ENCODE measurements around the gene ZSWIM2.
A peak's percentile ranks its signal among the peaks of the same experiment; 100 is the strongest.
"Not testable (repeated sequence)": the region's sequence is repeated elsewhere in the genome, so short reads cannot be mapped to it uniquely, and the experiment has no call there.

ZSWIM2 gene

DNA sequence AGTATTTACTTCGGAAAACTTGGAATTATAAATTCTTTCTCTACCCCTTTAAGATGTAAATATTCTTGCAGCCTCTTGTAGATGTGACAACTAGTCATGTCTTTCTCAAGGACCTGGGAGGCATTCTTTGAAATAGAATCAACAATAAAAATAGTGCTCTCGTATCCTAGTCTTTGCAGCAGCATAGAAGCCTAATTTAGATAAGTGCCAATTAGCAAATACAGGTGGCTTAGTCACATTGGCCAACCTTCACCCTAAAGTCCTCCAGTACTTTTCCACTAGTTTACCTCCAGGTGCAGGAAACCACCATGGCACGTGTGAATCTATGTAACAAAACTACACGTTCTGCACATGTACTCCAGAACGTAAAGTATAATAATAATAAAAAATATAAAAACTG is 3.5 kb upstream of the ZSWIM2 start:
- no peak for DNase-seq (ENCODE audit: low read depth, low spot score)

DNA sequence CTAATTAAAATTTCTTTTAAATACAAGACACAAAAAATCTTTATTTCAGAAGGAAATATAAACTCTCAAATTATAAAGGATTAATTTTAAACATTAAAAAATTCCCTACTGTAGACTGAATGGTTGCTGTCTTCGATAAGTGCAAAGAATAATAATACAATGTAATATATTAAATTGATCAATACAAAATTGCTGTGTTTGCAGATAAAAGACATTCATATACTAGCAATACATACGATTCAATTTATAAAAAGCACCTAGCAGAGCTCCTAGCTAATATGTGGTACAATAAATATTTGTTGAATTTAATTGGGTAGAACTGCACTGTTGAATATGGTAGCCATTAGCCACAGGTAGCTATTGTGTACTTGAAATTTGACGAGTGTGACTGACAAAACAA is 6.6 kb downstream of the ZSWIM2 start:
- no peak for DNase-seq (ENCODE audit: low read depth, low spot score)

DNA sequence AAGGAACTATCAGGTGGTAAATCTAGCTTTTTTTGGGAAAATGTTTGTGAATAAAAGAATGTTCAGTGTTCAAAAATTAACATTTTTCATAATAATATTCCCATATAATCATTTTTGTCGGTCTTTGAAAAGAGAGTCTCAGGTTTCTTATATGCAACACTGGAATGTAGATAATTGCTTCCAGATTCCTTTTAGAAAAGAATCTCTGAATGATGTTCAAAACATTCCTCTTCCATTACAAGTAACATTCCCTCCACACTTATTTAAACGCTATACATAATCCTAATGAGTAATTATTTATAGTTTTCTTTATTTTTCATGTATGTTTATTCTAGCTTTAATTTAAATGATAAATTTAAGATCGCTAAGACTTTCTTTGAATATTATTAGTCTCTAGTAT is 7.0 kb downstream of the ZSWIM2 start:
- DNase-seq (ENCODE audit: low read depth, low spot score) = no peak

DNA sequence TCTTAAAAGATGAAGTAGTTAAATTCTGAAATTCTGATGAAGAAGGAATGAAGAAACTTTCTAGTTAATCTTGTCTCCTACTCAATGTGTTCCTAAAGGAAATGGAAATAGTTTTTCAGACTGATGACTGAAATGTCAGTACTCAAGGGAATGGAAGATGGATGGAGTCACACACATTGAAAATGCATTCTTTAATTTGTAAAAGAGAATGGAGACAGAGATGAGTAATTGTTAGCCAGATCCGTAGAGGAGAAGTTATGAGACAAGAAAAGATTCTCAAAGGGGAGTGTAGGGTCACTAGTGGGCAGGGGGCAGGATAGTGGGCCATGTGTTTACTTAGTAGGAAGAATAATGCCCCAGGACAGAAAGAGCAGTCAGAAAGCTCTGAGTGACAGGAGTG is 13.3 kb downstream of the ZSWIM2 start:
- DNase-seq (ENCODE audit: low read depth, low spot score) = no peak

DNA sequence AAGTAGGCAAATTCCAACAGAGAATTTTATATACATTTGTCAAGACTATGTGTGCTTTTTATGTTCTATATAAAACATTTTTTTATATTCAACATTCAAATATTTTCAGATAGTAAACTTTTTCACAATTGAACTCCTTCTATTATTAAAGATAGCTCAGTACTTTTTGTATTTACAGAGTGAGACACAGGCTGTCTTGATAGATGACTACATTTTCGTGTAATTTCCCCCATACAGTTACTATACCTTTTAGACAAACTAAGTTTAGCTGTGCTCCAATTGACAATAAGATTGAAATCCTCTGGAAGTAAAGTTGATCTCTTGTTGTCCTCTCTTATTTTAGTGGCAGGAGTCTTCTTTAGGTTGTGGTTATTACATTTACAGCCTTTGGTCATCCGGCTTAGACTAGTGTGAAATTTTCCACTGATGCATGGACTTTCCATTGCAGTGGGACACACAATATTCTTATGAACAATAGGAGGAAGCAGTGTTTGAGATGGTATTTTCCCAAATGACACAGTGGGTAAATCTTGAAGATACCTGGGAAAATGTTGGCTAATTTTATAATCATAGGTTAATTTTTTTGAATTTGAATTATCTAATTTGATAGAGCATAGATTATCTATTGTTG is 21.0 kb downstream of the ZSWIM2 start:
- no peak for DNase-seq (ENCODE audit: low read depth, low spot score)

DNA sequence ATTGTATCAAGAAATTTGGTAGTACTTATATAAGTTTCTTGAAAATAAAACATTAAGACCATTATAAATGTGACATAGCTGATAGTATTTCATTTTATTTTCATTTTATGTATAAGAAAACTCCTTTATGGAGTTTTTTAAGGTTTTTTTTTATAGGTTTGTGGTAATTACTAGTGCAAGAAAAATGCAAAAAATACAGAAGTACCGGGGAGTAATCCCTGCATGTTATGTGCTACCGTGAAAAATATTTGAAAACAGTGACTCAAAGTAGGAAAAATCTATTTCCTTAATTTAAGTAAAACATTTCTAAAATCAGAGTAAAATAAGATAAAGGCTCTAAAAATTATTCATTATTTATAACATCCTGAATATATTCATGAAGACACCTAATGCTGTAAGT is 21.6 kb downstream of the ZSWIM2 start:
- no peak for DNase-seq (ENCODE audit: low read depth, low spot score)

DNA sequence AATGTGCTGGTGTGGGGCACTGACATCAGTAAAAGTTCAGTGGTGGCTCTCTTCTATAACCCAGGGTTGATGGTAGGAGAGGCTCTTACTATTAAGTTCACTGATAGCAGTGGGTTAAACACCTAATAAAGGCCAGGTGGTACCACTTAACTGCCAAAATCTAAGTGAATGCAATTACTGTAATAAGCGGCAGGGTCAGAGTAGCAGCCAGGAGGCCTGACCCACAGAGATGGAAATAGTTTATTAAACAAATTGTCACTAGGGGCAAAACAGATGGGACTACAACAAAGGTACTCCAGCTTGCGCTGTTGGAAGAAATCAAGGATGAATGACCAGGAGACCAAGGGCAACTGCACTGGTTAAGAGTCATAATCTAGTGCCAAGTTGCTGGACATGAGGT is 26.6 kb downstream of the ZSWIM2 start:
- no peak for DNase-seq (ENCODE audit: low read depth, low spot score)

DNA sequence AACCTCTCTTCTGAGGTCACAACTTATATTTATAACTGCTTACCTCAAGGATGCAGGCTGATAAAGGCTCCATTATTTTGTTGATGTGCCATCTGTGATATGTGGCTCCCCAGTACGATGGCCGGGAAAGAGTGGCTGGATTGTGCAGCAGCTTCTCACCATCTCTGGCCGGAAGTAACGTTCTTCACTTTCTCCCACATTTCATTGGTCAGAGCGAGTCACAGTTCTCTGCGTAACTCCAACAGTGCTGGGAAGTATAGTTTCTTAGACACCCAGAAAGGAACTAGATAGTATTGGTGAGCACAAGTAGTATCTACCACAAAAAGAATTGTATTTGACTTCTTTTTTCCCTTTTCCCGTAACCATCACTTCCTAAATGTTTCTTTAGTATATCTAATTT is 28.7 kb downstream of the ZSWIM2 start:
- DNase-seq (ENCODE audit: low read depth, low spot score) = no peak

DNA sequence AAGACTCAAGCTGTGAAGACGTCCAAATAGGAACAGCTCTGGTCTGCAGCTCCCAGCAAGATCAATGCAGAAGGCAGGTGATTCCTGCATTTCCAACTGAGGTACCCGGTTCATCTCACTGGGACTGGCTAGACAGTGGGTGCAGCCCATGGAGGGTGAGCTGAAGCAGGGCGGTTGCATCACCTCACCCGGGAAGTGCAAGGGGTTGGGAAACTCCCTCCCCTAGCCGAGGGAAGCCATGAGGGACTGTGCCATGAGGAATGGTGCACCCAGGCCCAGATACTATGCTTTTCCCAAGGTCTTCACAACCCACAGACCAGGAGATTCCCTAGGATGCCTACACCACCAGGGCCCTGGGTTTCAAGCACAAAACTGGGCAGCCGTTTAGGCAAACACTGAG is 37.2 kb downstream of the ZSWIM2 start:
- not testable (repeated sequence) for DNase-seq (ENCODE audit: low read depth, low spot score)

DNA sequence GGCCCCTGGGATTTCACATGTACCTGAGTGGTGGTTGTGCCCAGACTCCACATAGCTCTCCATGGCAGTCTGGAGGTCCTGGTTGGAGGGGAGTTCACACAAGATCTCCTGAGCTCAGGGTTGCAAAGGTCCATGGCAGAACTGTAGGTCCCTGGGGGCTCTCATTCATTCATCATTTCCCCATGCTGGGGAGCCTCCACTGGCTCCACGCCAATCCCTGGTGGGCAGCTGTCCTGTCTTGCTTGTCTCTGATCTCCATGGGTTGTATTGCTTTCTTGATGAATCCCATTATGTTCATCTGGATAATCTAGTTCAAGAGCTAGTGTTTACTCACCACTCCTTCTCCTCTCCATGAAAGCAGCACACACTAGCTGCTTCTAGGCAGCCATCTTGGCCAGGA is 42.4 kb downstream of the ZSWIM2 start:
- no peak for DNase-seq (ENCODE audit: low read depth, low spot score)

DNA sequence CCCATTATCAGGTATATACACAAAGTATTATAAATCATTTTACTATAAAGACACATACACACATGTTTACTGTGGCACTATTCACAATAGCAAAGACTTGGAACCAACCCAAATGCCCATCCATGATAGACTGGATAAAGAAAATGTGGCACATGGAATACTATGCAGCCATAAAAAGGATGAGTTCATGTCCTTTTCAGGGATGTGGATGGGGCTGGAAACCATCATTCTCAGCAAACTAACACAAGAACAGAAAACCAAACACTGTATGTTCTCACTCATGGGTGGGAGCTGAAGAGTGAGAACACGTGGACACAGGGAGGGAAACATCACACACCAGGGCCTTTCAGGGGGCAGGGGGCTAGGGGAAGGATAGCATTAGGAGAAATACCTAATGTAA is 50.4 kb downstream of the ZSWIM2 start:
- DNase-seq (ENCODE audit: low read depth, low spot score) = not testable (repeated sequence)

DNA sequence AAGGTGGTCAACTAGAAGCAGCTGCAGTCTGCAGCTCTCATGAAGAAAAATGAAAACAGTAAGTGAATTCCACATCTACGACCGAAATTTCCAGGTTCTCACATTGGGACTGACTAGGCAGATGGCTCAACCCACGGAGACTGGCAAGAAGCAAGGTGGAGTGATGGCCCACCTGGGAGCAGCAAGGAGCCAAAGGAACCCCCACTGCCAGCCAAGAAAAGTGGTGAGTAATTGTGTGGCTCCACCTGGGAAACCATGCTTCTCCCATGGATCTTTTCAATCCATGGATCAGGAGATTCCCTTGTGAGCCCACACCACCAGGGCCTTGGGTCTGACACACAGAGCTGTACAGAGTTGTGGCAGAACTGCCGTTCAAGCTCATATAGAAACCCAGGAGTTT is 64.0 kb downstream of the ZSWIM2 start:
- no peak for DNase-seq (ENCODE audit: low read depth, low spot score)

DNA sequence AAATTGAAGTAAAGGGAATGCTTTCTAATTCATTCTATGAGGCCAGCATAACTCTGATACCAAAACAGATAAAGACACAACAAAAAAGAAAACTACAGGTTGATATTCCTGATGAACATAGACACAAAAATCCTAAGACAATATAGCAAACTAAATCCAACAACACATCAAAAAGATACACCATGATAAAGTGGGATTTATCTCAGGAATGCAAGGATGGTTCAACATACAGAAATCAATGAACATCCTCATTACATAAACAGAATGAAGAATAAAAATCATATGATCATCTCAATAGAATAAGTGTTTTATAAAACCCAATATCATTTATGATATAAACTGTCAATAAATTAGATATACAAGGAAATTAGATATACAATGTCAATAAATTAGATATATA is 65.7 kb downstream of the ZSWIM2 start:
- no peak for DNase-seq (ENCODE audit: low read depth, low spot score)

DNA sequence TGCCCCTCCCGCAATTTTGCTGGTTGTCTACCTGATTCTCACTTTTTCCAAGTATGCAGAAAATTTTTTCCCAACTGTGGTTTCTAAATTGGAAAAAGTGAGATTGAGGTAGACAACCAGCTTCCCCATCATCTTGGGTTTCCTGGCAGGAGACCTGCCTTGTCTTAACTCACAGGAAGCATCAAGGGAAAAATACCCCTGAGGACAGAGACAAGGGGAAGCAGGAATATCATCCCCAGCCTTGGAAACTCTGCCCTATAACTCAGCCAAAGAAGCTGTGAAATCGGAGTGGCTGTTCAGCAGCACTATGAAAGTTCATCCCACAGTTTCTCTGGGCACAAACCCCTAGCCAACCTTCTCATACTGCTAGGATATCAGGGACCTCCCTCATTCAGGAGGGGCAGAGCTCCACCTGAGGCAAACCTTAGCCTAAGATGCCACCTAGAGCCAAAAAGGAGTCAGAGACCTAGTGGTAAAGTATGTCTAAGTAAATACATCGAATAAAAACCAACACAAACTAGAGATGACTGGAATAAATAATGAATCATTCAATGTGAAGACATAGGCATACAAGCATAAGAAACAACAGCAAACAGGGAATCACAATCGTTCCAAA is 68.2 kb downstream of the ZSWIM2 start:
- peak; percentile 63 for DNase-seq (ENCODE audit: low read depth, low spot score)

All from ELF-1 (cell line).